IPS-20b (cell line): ENCODE results near the gene CDHR1.
"Not testable (repeated sequence)": the region's sequence is repeated elsewhere in the genome, so short reads cannot be mapped to it uniquely, and the experiment has no call there.

Experiments used
- H3K27ac ChIP-seq: one replicate; pipeline ENCODE4 v1.5.1; 2013; ENCODE audit warnings: low read length
- H3K27me3 ChIP-seq: 2 replicates; pipeline ENCODE4 v1.6.1; 2013; ENCODE audit warnings: mild to moderate bottlenecking, low read length, inconsistent platforms; ENCODE audit not compliant: insufficient read depth
- H3K36me3 ChIP-seq: 2 replicates; pipeline ENCODE4 v1.6.1; 2013; ENCODE audit warnings: low read depth, mild to moderate bottlenecking, inconsistent platforms, low read length, moderate library complexity; ENCODE audit not compliant: insufficient read depth
- H3K4me1 ChIP-seq: 2 replicates; pipeline ENCODE4 v1.6.1; 2013; ENCODE audit warnings: mild to moderate bottlenecking, control low read depth, inconsistent platforms, low read length, moderate library complexity; ENCODE audit not compliant: insufficient read depth
- H3K4me3 ChIP-seq: 2 replicates; pipeline ENCODE4 v1.5.1; 2013; ENCODE audit warnings: mild to moderate bottlenecking, low read length, inconsistent platforms
- H3K9ac ChIP-seq: 2 replicates; pipeline ENCODE4 v1.6.1; 2013; ENCODE audit warnings: low read depth, mild to moderate bottlenecking, inconsistent platforms, low read length, moderate library complexity
- H3K9me3 ChIP-seq: 2 replicates; pipeline ENCODE4 v1.6.1; 2013; ENCODE audit warnings: mild to moderate bottlenecking, low read depth, low read length, inconsistent platforms; ENCODE audit not compliant: insufficient read depth

Gene CDHR1

GRCh38 chr10:84160663-84161362, 33.5 kb upstream of the CDHR1 start:
- Histone ChIP-seq H3K27ac (no peak overlapping the region), H3K4me3 (peak overlapping the region; percentile 14), H3K9me3 (no peaks in the 10 kb centered on the region), H3K27me3 (no peaks in the 10 kb centered on the region), H3K36me3 (no peaks in the 10 kb centered on the region), H3K9ac (no peak overlapping the region), H3K4me1 (peaks cover 49% of the 10 kb centered on the region)

- Histone ChIP-seq H3K27me3 (no peaks in the 10 kb centered on the region), H3K27ac (no peak overlapping the region), H3K36me3 (no peaks in the 10 kb centered on the region), H3K9ac (no peak overlapping the region), H3K4me3 (peak overlapping the region; percentile 10; the same call in 1 of the 2 replicates), H3K4me1 (peaks cover 48% of the 10 kb centered on the region), H3K9me3 (no peaks in the 10 kb centered on the region)
These were observed 30.3 kb upstream of the CDHR1 start for GRCh38 chr10:84163996-84164395.

- no peaks in the 10 kb centered on the region for H3K36me3 ChIP-seq
- H3K4me1 ChIP-seq = peaks cover 43% of the 10 kb centered on the region
- no peak overlapping the region for H3K9ac ChIP-seq
- peak overlapping the region; percentile 10 for H3K4me3 ChIP-seq
- no peaks in the 10 kb centered on the region for H3K9me3 ChIP-seq
- H3K27me3 ChIP-seq = no peaks in the 10 kb centered on the region
- H3K27ac ChIP-seq = no peak overlapping the region
These were observed 29.9 kb upstream of the CDHR1 start for GRCh38 chr10:84164442-84164841.

GRCh38 chr10:84166620-84167288, 27.6 kb upstream of the CDHR1 start:
- no peaks in the 10 kb centered on the region for H3K36me3 ChIP-seq
- no peak overlapping the region for H3K9ac ChIP-seq
- H3K4me1 ChIP-seq = peaks cover 27% of the 10 kb centered on the region
- no peaks in the 10 kb centered on the region for H3K9me3 ChIP-seq
- no peak overlapping the region for H3K4me3 ChIP-seq
- no peak overlapping the region for H3K27ac ChIP-seq
- no peaks in the 10 kb centered on the region for H3K27me3 ChIP-seq

- not testable (repeated sequence) for H3K36me3 ChIP-seq, H3K27me3 ChIP-seq, H3K9me3 ChIP-seq, H3K9ac ChIP-seq, H3K4me3 ChIP-seq, H3K27ac ChIP-seq
- H3K4me1 ChIP-seq = peaks cover 24% of the 10 kb centered on the region
These were observed 27.1 kb upstream of the CDHR1 start for GRCh38 chr10:84167289-84167653.

GRCh38 chr10:84168382-84168781, 26.0 kb upstream of the CDHR1 start:
- not testable (repeated sequence) for H3K9me3 ChIP-seq, H3K27me3 ChIP-seq, H3K9ac ChIP-seq, H3K36me3 ChIP-seq, H3K4me3 ChIP-seq, H3K27ac ChIP-seq
- peaks cover 15% of the 10 kb centered on the region for H3K4me1 ChIP-seq

- H3K9ac ChIP-seq, H3K27ac ChIP-seq, H3K4me3 ChIP-seq, H3K4me1 ChIP-seq, H3K27me3 ChIP-seq, H3K9me3 ChIP-seq, H3K36me3 ChIP-seq: not testable (repeated sequence)
These were observed 23.1 kb upstream of the CDHR1 start for GRCh38 chr10:84171237-84171636.

GRCh38 chr10:84171700-84172466, 22.5 kb upstream of the CDHR1 start:
- H3K9ac ChIP-seq, H3K4me1 ChIP-seq, H3K27me3 ChIP-seq, H3K9me3 ChIP-seq, H3K27ac ChIP-seq, H3K4me3 ChIP-seq, H3K36me3 ChIP-seq: not testable (repeated sequence)

DNA sequence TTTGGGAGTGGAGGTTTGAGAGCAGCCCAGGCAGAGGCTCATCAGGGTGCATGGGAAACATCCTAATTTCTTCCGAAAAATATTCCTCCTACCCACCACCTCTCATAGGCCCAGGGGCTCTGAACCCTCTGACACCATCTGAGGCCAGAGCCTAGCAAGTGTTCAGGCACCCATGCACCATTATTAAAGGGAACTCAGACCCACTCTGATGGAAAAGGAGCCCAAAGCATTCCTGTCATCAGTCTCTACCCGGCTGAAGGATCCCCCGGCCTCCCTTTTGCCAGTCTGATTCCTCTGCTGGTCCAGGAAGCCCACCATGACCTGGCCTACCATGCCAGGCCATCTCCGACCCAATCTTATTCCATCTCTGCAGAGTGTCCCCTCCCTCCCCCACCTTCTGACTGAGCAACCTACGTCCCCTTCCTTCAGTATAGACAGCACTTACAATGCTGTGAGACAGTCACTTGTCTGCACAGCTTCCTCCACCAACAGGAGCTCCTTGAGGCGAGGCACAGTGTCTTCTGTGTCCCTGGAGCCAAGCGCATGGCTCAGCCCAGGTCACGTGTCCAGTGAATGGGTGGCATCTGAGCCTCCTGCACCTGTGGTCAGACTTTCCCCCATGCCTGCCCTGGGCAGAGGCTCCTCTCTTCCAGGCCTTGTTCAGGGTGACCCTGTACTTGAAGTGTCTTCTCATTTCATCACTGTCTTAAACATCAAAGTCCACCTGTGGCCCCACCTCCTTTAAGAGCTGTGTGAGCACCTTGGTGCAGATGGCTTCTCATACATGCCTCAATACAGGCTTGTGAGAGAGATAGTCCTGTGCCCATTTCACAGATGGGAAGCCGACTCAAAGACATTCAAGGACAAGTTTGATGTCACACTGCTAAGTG, 21.6 kb upstream of the CDHR1 start:
- Histone ChIP-seq H3K36me3 (no peaks in the 10 kb centered on the region), H3K4me1 (no peaks in the 10 kb centered on the region), H3K4me3 (no peak overlapping the region), H3K27me3 (no peaks in the 10 kb centered on the region), H3K9ac (no peak overlapping the region), H3K27ac (no peak overlapping the region), H3K9me3 (no peaks in the 10 kb centered on the region)

DNA sequence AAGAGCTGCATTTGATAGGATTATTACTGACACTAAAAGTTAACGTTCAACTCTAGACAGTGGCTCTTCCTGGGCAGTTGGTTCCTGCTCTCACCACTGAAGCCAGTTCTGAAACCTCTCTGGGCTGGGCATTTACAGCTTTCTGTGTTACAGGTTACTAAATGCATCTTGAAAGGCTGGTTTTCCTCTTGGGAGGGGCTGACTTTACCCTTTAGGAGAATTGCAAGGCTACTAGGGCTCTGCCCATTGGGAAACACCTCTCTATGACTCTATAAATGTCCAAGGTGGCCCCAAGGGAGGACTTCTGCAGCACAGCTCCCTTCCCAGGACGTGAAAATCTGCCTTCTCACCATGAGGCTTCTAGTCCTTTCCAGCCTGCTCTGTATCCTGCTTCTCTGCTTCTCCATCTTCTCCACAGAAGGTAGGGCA, 20.8 kb upstream of the CDHR1 start, which contains the start of gene GPR15LG:
Gene GPR15LG, plus strand, starts transcription at position 301 of the 429 bp plus-strand sequence. Its CDS starts 51 bp downstream, at position 352.
- Histone ChIP-seq H3K27me3 (no peaks in the 10 kb centered on the region), H3K27ac (no peak within 1 kb of the TSS), H3K36me3 (no peaks in the 10 kb centered on the region), H3K4me1 (no peaks in the 10 kb centered on the region), H3K4me3 (no peak within 1 kb of the TSS), H3K9me3 (no peaks in the 10 kb centered on the region), H3K9ac (no peak within 1 kb of the TSS)

DNA sequence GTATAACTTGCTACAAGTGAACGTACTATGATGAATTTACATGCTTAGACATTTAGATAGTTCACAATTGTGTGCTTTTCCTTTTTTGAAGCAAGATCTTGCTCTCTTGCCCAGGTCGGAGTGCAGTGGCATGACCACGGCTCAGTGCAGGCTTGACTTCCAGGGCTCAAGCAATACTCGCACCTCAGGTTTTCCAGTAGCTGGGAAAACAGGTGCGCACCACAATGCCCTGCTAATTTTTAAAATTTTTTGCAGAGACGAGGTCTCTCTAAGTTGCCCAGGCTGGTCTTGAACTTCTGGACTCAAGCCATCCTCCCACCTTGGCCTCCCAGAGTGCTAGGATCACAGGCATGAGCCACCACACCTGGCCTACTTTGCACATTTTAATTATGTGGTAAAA, 18.9 kb upstream of the CDHR1 start:
- Histone ChIP-seq H3K9ac (no peak overlapping the region), H3K27me3 (no peaks in the 10 kb centered on the region), H3K27ac (no peak overlapping the region), H3K4me1 (peaks cover 5% of the 10 kb centered on the region; the same call in 1 of the 2 replicates), H3K4me3 (no peak overlapping the region), H3K36me3 (no peaks in the 10 kb centered on the region), H3K9me3 (no peaks in the 10 kb centered on the region)
